Measurements from ENCODE around the gene AKAP11. TPM values are rescaled to one million over a fixed set of nuclear protein-coding genes. Genes with fewer than 3 reads are reported as not detected.
"Not testable (repeated sequence)": the region's sequence is repeated elsewhere in the genome, so short reads cannot be mapped to it uniquely, and the experiment has no call there.

Gene AKAP11
- total RNA-seq = 37.2 TPM
- long read RNA-seq, partial matches to known transcripts = 0 of 3 reads
- long read RNA-seq, other reads (novel, unspliced or antisense) = 3 of 3 reads

GRCh38 chr13:42272115-42272803 is at the start of gene AKAP11:
AKAP11 (plus strand) TSS chr13:42272152; CDS start chr13:42286349, 14,197 bp downstream.
- H3K9me3 ChIP-seq = no peaks in the 10 kb centered on the region
- DNase-seq (peak; percentile 82), ATAC-seq (peak; percentile 70)
- H3K36me3 ChIP-seq = no peaks in the 10 kb centered on the region
- H3K4me1 ChIP-seq = peaks cover 24% of the 10 kb centered on the region
- peak within 1 kb of the TSS; percentile 91 for H3K27ac ChIP-seq
- TF ChIP-seq CTCF (IDR thresholded peaks at IDR 0.05) = no peak
- intact Hi-C loops (cut with DNase I) = no loop called here
- H3K4me3 ChIP-seq = peak within 1 kb of the TSS; percentile 84
- H3K27me3 ChIP-seq = no peaks in the 10 kb centered on the region

GRCh38 chr13:42223681-42224080 is 48.3 kb upstream of the AKAP11 start:
- H3K4me1 ChIP-seq = no peaks in the 10 kb centered on the region
- H3K27ac ChIP-seq = no peak overlapping the region
- no peak overlapping the region for H3K4me3 ChIP-seq
- DNase-seq = no peak
- intact Hi-C loops (cut with DNase I) = no loop called here
- TF ChIP-seq CTCF (IDR thresholded peaks at IDR 0.05) = no peak
- H3K27me3 ChIP-seq = no peaks in the 10 kb centered on the region
- peaks cover 40% of the 10 kb centered on the region for H3K36me3 ChIP-seq
- H3K9me3 ChIP-seq = no peaks in the 10 kb centered on the region
- ATAC-seq = no peak

GRCh38 chr13:42225051-42225450 is 46.9 kb upstream of the AKAP11 start:
- no peak for ATAC-seq
- Histone ChIP-seq H3K27me3 (no peaks in the 10 kb centered on the region), H3K9me3 (no peaks in the 10 kb centered on the region), H3K4me3 (no peak overlapping the region), H3K36me3 (peaks cover 34% of the 10 kb centered on the region), H3K4me1 (no peaks in the 10 kb centered on the region), H3K27ac (no peak overlapping the region)
- no peak for DNase-seq
- intact Hi-C loops (cut with DNase I) = no loop called here
- TF ChIP-seq CTCF (IDR thresholded peaks at IDR 0.05) = no peak

GRCh38 chr13:42226759-42227158 is 45.2 kb upstream of the AKAP11 start:
- ATAC-seq; H3K4me3 ChIP-seq; DNase-seq; H3K27me3 ChIP-seq; intact Hi-C loops (cut with DNase I); H3K4me1 ChIP-seq; H3K9me3 ChIP-seq; H3K27ac ChIP-seq: not testable (repeated sequence)
- peaks cover 27% of the 10 kb centered on the region for H3K36me3 ChIP-seq

GRCh38 chr13:42228527-42228926 is 43.4 kb upstream of the AKAP11 start:
- DNase-seq (no peak), ATAC-seq (no peak)
- H3K36me3 ChIP-seq = peaks cover 19% of the 10 kb centered on the region

More at GRCh38 chr13:42228527-42228926, 43.4 kb upstream of the AKAP11 start:
- H3K9me3 ChIP-seq = no peaks in the 10 kb centered on the region
- TF ChIP-seq CTCF (IDR thresholded peaks at IDR 0.05) = no peak
- H3K27ac ChIP-seq = no peak overlapping the region
- intact Hi-C loops (cut with DNase I) = no loop called here
- H3K27me3 ChIP-seq = no peaks in the 10 kb centered on the region
- H3K4me3 ChIP-seq = no peak overlapping the region
- H3K4me1 ChIP-seq = no peaks in the 10 kb centered on the region

Data from upper lobe of right lung (tissue), 1 donor.